Neural cell (in vitro differentiated cells): ENCODE data around the gene C20orf202.

Source experiments
- EP300 ChIP-seq: fragments of 450-650 bp; conservative IDR thresholded peaks from 2 replicates; pipeline ENCODE4 v1.6.1; 2014; ENCODE audit warnings: antibody characterized with exemption, mild to moderate bottlenecking, moderate library complexity; ENCODE audit not compliant: poor library complexity, severe bottlenecking
- EZH2 ChIP-seq: fragments of 200-600, 300-800 bp; shearing (Covaris generic), sonication (generic); IDR thresholded peaks from 2 replicates; pipeline ENCODE4 v1.6.1; 2014; ENCODE audit warnings: antibody characterized with exemption, low read length, borderline replicate concordance, mild to moderate bottlenecking; ENCODE audit not compliant: insufficient read depth, poor library complexity, severe bottlenecking
- MXI1 ChIP-seq: fragments of 450-650 bp; conservative IDR thresholded peaks from 2 replicates; pipeline ENCODE4 v1.6.1; 2014; ENCODE audit warnings: antibody characterized with exemption, mild to moderate bottlenecking; ENCODE audit not compliant: poor library complexity, severe bottlenecking
- POLR2AphosphoS5 ChIP-seq: IDR thresholded peaks from 2 replicates; pipeline ENCODE4 v1.6.1; 2012
- RAD21 ChIP-seq: fragments of 450-650 bp; conservative IDR thresholded peaks from 2 replicates; pipeline ENCODE4 v1.6.1; 2014; ENCODE audit warnings: antibody characterized with exemption, mild to moderate bottlenecking, moderate library complexity
- SMC3 ChIP-seq: fragments of 450-650 bp; conservative IDR thresholded peaks from 2 replicates; pipeline ENCODE4 v1.6.1; 2014; ENCODE audit warnings: antibody characterized with exemption, mild to moderate bottlenecking, moderate library complexity; ENCODE audit not compliant: poor library complexity
- TAF1 ChIP-seq: IDR thresholded peaks from 2 replicates; pipeline ENCODE4 v1.6.1; 2012; ENCODE audit warnings: low read depth
- TF ChIP-seq, protein P1 (sequence below): fragments of 450-650 bp; IDR thresholded peaks from 2 replicates; pipeline ENCODE4 v1.5.1; 2014; ENCODE audit warnings: antibody characterized with exemption, mild to moderate bottlenecking, moderate library complexity; ENCODE audit not compliant: poor library complexity, severe bottlenecking
- TF ChIP-seq, protein P2 (sequence below): IDR thresholded peaks from 2 replicates; pipeline ENCODE4 v1.6.1; 2012; ENCODE audit warnings: borderline replicate concordance

DNA sequence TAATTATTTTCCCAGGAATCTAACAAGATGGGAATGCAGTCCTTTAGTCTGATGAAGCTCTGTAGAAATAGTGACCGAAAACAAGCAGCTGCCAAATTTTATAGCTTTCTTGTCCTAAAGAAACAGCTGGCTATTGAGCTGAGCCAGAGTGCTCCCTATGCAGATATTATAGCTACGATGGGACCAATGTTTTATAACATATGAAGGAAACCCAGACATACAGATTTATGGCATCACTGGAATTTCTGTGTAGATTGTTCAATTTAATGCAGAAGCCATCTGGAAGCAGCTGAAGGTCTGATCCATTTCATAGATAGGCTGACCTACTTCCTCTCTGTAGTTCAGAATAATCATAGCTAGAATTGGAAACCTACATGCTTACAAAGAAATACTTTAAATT is 51.0 kb downstream of the C20orf202 start:
- TF ChIP-seq, protein P1, sequence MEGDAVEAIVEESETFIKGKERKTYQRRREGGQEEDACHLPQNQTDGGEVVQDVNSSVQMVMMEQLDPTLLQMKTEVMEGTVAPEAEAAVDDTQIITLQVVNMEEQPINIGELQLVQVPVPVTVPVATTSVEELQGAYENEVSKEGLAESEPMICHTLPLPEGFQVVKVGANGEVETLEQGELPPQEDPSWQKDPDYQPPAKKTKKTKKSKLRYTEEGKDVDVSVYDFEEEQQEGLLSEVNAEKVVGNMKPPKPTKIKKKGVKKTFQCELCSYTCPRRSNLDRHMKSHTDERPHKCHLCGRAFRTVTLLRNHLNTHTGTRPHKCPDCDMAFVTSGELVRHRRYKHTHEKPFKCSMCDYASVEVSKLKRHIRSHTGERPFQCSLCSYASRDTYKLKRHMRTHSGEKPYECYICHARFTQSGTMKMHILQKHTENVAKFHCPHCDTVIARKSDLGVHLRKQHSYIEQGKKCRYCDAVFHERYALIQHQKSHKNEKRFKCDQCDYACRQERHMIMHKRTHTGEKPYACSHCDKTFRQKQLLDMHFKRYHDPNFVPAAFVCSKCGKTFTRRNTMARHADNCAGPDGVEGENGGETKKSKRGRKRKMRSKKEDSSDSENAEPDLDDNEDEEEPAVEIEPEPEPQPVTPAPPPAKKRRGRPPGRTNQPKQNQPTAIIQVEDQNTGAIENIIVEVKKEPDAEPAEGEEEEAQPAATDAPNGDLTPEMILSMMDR: no peak
- TF ChIP-seq MXI1 (no peak), POLR2AphosphoS5 (no peak), EZH2 (no peak), EP300 (no peak), TAF1 (no peak), SMC3 (no peak), RAD21 (no peak)
- TF ChIP-seq, protein P2, sequence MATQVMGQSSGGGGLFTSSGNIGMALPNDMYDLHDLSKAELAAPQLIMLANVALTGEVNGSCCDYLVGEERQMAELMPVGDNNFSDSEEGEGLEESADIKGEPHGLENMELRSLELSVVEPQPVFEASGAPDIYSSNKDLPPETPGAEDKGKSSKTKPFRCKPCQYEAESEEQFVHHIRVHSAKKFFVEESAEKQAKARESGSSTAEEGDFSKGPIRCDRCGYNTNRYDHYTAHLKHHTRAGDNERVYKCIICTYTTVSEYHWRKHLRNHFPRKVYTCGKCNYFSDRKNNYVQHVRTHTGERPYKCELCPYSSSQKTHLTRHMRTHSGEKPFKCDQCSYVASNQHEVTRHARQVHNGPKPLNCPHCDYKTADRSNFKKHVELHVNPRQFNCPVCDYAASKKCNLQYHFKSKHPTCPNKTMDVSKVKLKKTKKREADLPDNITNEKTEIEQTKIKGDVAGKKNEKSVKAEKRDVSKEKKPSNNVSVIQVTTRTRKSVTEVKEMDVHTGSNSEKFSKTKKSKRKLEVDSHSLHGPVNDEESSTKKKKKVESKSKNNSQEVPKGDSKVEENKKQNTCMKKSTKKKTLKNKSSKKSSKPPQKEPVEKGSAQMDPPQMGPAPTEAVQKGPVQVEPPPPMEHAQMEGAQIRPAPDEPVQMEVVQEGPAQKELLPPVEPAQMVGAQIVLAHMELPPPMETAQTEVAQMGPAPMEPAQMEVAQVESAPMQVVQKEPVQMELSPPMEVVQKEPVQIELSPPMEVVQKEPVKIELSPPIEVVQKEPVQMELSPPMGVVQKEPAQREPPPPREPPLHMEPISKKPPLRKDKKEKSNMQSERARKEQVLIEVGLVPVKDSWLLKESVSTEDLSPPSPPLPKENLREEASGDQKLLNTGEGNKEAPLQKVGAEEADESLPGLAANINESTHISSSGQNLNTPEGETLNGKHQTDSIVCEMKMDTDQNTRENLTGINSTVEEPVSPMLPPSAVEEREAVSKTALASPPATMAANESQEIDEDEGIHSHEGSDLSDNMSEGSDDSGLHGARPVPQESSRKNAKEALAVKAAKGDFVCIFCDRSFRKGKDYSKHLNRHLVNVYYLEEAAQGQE: no peak
